SK-N-MC (cell line): Measurements from ENCODE around the gene CLEC4E.
"Not testable (repeated sequence)": the region's sequence is repeated elsewhere in the genome, so short reads cannot be mapped to it uniquely, and the experiment has no call there.

ENCODE experiments used
- DNase-seq: peaks from one replicate; pipeline ENCODE4 v3.0.0-alpha.2; 2011; ENCODE audit warnings: low read depth, low spot score
- H3K27ac ChIP-seq: fragments of 200-600 bp; sonication (generic); 2 replicates; pipeline ENCODE4 v1.5.1; 2016; ENCODE audit warnings: mixed run types
- H3K36me3 ChIP-seq: fragments of 200-600 bp; sonication (generic); 2 replicates; pipeline ENCODE4 v1.6.1; 2017; ENCODE audit warnings: antibody characterized with exemption, low read length, mixed read lengths; ENCODE audit not compliant: insufficient read depth
- H3K4me3 ChIP-seq: fragments of 200-600 bp; sonication (generic); 2 replicates; pipeline ENCODE4 v1.5.1; 2016
- H3K9ac ChIP-seq: fragments of 200-600 bp; sonication (generic); 2 replicates; pipeline ENCODE4 v1.8.0; 2017; ENCODE audit warnings: mixed run types, mixed read lengths; ENCODE audit not compliant: insufficient read length
- H3K9me3 ChIP-seq: fragments of 200-600 bp; sonication (generic); 2 replicates; pipeline ENCODE4 v1.6.1; 2017; ENCODE audit warnings: low read depth, mild to moderate bottlenecking, antibody characterized with exemption, low read length, moderate library complexity, mixed read lengths
- EZH2 ChIP-seq: fragments of 200-600 bp; sonication (generic); IDR thresholded peaks from one replicate; pipeline ENCODE4 v1.6.1; 2017; ENCODE audit warnings: antibody characterized with exemption
- FOXP2 ChIP-seq: optimal IDR thresholded peaks from 2 replicates; pipeline ENCODE3; 2011; ENCODE audit warnings: mild to moderate bottlenecking, moderate library complexity; ENCODE audit not compliant: insufficient read depth; ENCODE audit errors: extremely low read length, control extremely low read depth
- POLR2AphosphoS5 ChIP-seq: IDR thresholded peaks from 2 replicates; pipeline ENCODE4 v1.6.1; 2012; ENCODE audit warnings: mild to moderate bottlenecking, low read depth, low read length, borderline replicate concordance

The CLEC4E gene

DNA sequence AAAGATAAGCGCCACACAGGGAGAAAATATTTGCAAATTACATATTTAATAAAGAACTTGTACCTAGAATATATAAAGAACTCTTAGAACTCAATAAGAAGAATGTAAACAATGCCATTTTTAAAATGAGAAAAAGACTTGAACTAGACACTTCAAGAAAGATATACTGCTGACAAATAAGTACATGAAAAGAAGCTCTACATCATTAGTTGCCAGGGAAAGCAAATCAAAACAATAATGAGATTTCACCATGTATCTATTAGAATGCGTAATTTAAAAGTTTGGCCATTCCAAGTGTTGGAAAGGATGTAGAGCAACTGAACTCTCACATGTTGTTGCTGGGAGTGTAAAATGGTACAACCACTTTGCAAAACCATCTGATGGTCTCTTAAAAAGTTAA, 6.9 kb upstream of the CLEC4E start:
- no peak overlapping the region for H3K4me3 ChIP-seq
- DNase-seq, result no peak
- no peaks in the 10 kb centered on the region for H3K9me3 ChIP-seq
- H3K27ac ChIP-seq, result no peak overlapping the region
- no peak for TF ChIP-seq FOXP2
- TF ChIP-seq POLR2AphosphoS5, result no peak
- no peak for TF ChIP-seq EZH2
- no peak overlapping the region for H3K9ac ChIP-seq
- no peaks in the 10 kb centered on the region for H3K36me3 ChIP-seq

- H3K36me3 ChIP-seq, result no peaks in the 10 kb centered on the region
- H3K9me3 ChIP-seq, result no peaks in the 10 kb centered on the region
- no peak overlapping the region for H3K9ac ChIP-seq
- H3K4me3 ChIP-seq, result no peak overlapping the region
- TF ChIP-seq EZH2 (no peak), POLR2AphosphoS5 (no peak), FOXP2 (no peak)
- no peak overlapping the region for H3K27ac ChIP-seq
- no peak for DNase-seq
These were observed 5.9 kb upstream of the CLEC4E start for GRCh38 chr12:8546591-8546990.

DNA sequence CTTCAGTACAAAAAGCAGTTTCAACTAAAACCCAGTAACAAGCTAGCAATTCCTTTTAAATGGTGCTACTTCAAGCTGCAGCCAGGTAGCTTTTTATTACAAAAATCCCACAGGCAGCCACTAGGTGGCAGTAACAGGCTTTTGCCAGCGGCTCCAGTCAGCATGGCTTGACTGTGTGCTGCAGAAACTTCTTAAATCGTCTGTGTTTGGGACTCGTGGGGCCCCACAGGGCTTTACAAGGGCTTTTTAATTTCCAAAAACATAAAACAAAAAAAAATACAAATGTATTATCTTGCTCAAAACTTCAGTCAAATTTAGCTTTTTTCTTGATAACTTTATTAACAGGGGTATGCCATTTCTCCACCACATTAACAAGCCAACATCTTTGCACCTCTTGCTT, 3.6 kb upstream of the CLEC4E start:
- peak; percentile 58 for DNase-seq
- Histone ChIP-seq H3K9ac (peak overlapping the region; percentile 21), H3K36me3 (no peaks in the 10 kb centered on the region), H3K4me3 (peak overlapping the region; percentile 50), H3K9me3 (no peaks in the 10 kb centered on the region), H3K27ac (no peak overlapping the region)
- TF ChIP-seq FOXP2 (no peak), EZH2 (no peak), POLR2AphosphoS5 (no peak)

DNA sequence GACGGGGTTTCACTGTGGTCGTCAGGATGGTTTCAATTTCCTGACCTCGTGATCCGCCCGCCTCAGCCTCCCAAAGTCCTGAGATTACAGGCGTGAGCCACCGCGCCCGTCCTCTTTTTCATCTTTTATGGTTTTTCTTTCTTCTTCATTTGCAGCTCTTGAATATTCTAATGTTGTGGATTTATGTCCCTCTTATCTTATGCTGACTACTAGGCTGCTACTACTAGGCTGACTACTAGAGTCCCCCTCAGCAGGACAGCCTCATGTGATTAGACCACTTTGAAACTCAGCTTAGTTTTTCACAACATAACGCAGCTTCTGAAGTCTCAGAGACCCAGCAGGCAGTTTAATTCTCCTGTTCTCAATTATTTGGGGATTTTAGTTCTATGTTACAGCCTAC, 857 bp upstream of the CLEC4E start:
- DNase-seq, result no peak
- Histone ChIP-seq H3K27ac (no peak overlapping the region), H3K36me3 (no peaks in the 10 kb centered on the region), H3K9ac (no peak overlapping the region), H3K4me3 (no peak overlapping the region), H3K9me3 (no peaks in the 10 kb centered on the region)
- TF ChIP-seq POLR2AphosphoS5 (no peak), EZH2 (no peak), FOXP2 (no peak)

DNA sequence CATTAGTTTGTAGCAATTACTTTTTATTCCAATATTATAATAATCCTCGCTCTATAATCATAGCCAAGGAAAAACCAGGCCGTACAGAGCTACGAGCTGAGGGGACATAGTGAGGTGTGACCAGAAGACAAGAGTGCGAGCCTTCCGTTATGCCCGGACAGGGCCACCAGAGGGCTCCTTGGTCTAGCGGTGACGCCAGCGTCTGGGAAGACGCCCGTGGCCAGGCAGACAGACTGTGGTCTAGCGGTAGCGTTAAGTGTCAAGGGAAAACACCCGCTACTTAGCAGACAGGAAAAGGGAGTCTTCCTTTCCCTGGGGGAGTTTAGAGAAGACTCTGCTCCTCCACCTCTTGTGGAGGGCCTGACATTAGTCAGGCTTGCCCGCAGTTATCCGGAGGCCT, 2.9 kb downstream of the CLEC4E start:
- H3K4me3 ChIP-seq, H3K36me3 ChIP-seq, DNase-seq, H3K9ac ChIP-seq, H3K27ac ChIP-seq, H3K9me3 ChIP-seq: not testable (repeated sequence)

- no peak for DNase-seq
- no peak overlapping the region for H3K27ac ChIP-seq
- no peaks in the 10 kb centered on the region for H3K9me3 ChIP-seq
These were observed 8.7 kb downstream of the CLEC4E start for GRCh38 chr12:8532045-8532444.

DNA sequence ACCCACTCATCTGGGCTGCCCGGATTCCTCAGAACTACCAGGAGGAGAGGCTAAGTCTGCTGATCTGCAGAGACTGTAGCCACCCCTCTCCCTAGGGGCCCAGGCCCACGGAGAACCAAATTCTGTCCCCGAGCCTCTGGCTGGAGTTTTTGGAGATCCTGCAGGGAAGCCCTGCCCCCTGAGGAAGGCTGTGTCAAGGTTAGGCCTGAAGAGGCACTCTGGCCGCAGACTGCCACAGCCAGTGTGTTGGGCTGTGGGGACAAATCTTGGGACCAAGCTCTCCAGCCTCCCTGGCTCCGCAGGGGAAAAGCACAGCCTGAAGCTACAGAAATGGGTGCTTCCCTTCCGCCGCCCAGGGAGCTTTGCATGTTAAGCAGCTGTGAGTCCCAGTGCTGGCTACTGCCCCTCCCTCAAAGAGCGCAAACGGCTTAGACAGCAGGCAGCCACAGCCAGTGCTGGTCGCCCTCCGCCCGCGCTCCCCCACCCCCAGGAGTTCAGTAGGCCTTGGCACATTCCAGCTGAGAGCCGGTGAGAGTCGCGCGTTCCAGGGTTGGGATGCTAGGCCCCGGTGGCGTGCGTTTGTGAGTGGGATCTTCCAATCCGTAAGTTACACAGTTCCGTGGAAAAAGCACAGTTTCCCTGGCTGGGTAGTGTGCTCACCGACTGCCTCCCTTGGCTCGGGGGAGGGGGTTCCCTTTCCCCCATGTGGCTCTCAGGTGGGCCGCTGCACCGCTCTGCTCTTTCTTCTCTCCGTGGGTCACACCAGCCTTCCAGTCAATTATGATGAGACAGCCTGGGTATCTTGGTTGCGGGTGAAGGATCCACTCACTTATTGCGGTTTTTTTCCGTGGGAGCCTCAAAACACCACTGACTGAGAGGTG, 13.2 kb downstream of the CLEC4E start:
- H3K36me3 ChIP-seq, result no peaks in the 10 kb centered on the region
- H3K4me3 ChIP-seq, result no peak overlapping the region
- no peak for TF ChIP-seq FOXP2
- no peak for TF ChIP-seq POLR2AphosphoS5
- TF ChIP-seq EZH2, result no peak
- no peaks in the 10 kb centered on the region for H3K9me3 ChIP-seq
- H3K27ac ChIP-seq, result no peak overlapping the region
- DNase-seq, result no peak
- H3K9ac ChIP-seq, result no peak overlapping the region

More at GRCh38 chr12:8532045-8532444, 8.7 kb downstream of the CLEC4E start:
- Histone ChIP-seq H3K4me3 (no peak overlapping the region), H3K9ac (no peak overlapping the region), H3K36me3 (no peaks in the 10 kb centered on the region)
- TF ChIP-seq FOXP2 (no peak), EZH2 (no peak)

DNA sequence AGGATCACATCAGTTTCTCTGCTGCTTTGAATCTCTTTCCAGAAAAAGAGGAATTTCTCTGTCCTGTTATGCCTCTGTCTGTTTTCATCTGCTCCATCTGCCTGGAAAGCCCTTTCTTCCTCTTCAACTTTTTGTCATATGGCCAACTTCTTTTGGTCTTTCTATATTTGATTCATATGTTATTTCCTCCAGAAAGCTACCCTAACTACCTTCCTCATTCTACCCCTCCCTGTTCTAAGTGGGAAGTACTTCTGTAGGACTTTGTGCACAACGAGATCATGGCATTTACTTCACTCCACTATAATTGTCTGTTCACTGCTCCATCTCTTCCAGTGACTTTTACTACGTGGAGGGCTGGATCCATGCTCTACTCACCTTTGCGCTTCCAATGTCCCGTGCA, 21.5 kb downstream of the CLEC4E start:
- Histone ChIP-seq H3K9me3 (no peaks in the 10 kb centered on the region), H3K27ac (no peak overlapping the region), H3K36me3 (no peaks in the 10 kb centered on the region), H3K4me3 (no peak overlapping the region), H3K9ac (no peak overlapping the region)
- DNase-seq, result no peak
- TF ChIP-seq EZH2, result no peak
- no peak for TF ChIP-seq FOXP2
- TF ChIP-seq POLR2AphosphoS5, result no peak

GRCh38 chr12:8517971-8518370, 22.7 kb downstream of the CLEC4E start:
- Histone ChIP-seq H3K27ac (no peak overlapping the region), H3K36me3 (no peaks in the 10 kb centered on the region), H3K9me3 (no peaks in the 10 kb centered on the region), H3K4me3 (no peak overlapping the region), H3K9ac (no peak overlapping the region)
- TF ChIP-seq POLR2AphosphoS5, result no peak
- TF ChIP-seq FOXP2, result no peak
- TF ChIP-seq EZH2, result no peak
- DNase-seq, result no peak
